Measurements from ENCODE around the gene SCN4A. TPM values are rescaled to one million over a fixed set of nuclear protein-coding genes. Genes with fewer than 3 reads are reported as not detected.

Gene SCN4A
- total RNA-seq, 1 donor from 2014 or later: 0.18 TPM

DNA sequence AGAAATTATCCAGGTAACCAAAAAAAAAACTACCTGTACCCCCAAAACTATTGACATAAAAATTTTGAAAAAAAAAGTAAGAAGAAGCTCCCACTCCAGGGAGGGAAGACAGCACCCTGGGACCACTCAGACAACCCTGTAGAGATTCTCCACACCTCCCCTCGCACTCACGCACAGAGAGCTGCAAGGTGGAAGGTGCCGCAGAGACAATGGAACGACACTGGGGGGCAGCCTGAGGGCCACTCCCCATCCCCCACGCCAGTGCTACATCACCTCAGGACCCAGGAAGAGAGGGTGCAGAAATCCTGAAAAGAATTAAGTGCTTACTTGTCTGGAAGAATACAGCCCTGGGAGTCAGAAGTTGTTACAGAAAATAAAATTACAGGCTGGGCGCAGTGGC lies 35.4 kb downstream of the SCN4A start:
- no peaks in the 10 kb centered on the region for H3K36me3 ChIP-seq
- H3K9me3 ChIP-seq: no peaks in the 10 kb centered on the region
- ATAC-seq (no peak), DNase-seq (no peak)
- TF ChIP-seq, protein P1, sequence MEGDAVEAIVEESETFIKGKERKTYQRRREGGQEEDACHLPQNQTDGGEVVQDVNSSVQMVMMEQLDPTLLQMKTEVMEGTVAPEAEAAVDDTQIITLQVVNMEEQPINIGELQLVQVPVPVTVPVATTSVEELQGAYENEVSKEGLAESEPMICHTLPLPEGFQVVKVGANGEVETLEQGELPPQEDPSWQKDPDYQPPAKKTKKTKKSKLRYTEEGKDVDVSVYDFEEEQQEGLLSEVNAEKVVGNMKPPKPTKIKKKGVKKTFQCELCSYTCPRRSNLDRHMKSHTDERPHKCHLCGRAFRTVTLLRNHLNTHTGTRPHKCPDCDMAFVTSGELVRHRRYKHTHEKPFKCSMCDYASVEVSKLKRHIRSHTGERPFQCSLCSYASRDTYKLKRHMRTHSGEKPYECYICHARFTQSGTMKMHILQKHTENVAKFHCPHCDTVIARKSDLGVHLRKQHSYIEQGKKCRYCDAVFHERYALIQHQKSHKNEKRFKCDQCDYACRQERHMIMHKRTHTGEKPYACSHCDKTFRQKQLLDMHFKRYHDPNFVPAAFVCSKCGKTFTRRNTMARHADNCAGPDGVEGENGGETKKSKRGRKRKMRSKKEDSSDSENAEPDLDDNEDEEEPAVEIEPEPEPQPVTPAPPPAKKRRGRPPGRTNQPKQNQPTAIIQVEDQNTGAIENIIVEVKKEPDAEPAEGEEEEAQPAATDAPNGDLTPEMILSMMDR (IDR thresholded peaks at IDR 0.05): no peak
- H3K27ac ChIP-seq: no peak overlapping the region
- intact Hi-C loops (cut with DNase I): no loop called here
- H3K4me3 ChIP-seq: no peak overlapping the region
- peaks cover 2% of the 10 kb centered on the region for H3K4me1 ChIP-seq
- H3K27me3 ChIP-seq (ENCODE audit: low read depth): no peaks in the 10 kb centered on the region

DNA sequence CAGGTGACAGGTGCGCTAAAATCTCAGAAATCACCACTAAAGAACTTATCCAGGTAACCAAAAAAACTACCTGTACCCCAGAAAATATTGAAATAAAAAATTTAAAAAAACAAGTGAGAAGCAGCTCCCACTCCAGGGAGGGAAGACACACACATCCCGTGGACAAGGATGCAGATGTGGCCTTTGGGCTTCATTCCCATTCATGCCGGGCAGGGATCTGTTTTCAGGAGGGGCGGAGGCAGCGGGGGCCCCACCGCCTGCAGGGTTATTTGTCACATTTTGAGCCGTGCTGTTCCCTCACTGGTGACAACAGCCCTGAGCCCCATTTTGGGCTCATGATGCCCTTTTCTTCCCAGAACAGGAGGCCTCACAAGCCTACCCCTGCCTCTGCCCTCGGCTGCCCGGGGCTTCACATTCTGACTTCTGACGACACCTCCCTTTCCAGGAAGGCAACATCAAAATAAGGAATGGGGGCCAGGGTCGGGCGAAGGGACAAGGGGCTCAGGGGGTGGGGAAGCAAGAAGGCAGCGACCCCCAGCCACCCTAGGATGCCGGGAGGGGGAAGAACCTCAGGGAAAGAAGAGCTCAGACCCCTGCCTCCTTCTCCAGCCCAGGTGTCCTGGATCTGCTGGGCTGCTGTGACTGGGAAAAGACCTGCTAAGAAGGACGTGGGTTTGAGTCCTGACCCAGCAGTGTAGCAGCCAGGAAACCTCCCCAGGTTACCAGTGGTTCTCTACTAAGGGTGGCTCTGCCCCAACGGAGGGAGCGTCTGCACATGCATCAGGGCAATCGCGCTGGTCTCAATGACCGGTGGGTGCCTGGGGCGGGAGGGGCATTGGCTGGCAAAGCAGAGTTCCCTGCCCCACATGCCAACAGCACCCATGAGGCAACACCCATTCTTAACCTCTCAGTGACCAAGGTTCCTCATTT lies 38.3 kb downstream of the SCN4A start:
- ATAC-seq (no peak), DNase-seq (no peak)
- Histone ChIP-seq H3K27me3 (ENCODE audit: low read depth) (no peaks in the 10 kb centered on the region), H3K4me3 (no peak overlapping the region), H3K36me3 (no peaks in the 10 kb centered on the region), H3K27ac (no peak overlapping the region), H3K9me3 (no peaks in the 10 kb centered on the region), H3K4me1 (peaks cover 20% of the 10 kb centered on the region)
- intact Hi-C loops (cut with DNase I): no loop called here
- TF ChIP-seq, protein P1 (IDR thresholded peaks at IDR 0.05): no peak

DNA sequence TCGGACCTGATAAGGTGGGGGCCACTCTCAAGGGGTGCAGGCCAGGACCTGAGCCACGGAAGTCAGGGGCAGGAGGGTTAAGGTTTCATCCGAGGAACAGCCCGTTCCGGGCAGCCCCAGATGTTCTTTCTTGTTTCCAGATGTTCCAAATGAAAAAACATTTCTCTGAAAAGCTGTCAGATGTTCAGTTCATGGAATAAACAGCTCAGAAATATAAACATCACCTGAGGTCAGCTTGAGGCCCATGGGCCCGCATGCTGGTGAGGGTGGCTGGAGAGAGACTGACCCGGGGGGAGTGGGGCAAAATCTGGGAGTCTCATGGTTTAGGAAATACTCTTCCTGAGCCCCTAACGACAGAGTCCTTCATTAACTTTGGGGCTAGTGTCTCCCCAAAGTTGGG lies 39.1 kb downstream of the SCN4A start:
- no peaks in the 10 kb centered on the region for H3K36me3 ChIP-seq
- TF ChIP-seq, protein P1 (IDR thresholded peaks at IDR 0.05): no peak
- ATAC-seq (no peak), DNase-seq (no peak)
- peaks cover 20% of the 10 kb centered on the region for H3K4me1 ChIP-seq
- H3K27ac ChIP-seq: no peak overlapping the region
- H3K9me3 ChIP-seq: no peaks in the 10 kb centered on the region
- no peak overlapping the region for H3K4me3 ChIP-seq
- no peaks in the 10 kb centered on the region for H3K27me3 ChIP-seq (ENCODE audit: low read depth)
- intact Hi-C loops (cut with DNase I): no loop called here

DNA sequence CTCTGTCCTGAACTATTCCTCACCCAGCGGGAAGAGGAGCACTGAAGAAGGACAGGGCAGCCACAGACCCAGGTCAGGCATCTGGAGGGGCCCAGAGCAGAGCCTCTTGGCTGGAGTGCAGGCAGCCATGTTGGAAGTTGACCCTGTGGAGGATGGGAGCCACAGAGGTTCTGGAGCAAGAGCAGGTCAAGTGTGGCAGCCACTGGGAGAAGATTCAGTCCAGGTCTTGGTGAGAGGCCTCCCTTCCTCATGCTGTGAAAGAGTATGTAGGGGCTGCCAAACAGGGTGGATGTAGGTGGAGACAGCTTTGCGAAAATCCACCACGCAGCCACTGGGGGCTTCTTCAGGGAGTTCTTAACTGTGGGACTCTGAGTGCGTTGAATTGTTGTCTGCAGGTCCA lies 40.0 kb downstream of the SCN4A start:
- intact Hi-C loops (cut with DNase I): no loop called here
- ATAC-seq (no peak), DNase-seq (no peak)
- no peaks in the 10 kb centered on the region for H3K27me3 ChIP-seq (ENCODE audit: low read depth)
- TF ChIP-seq, protein P1 (IDR thresholded peaks at IDR 0.05): no peak
- H3K4me1 ChIP-seq: peaks cover 20% of the 10 kb centered on the region
- no peaks in the 10 kb centered on the region for H3K9me3 ChIP-seq
- no peak overlapping the region for H3K27ac ChIP-seq
- H3K36me3 ChIP-seq: no peaks in the 10 kb centered on the region
- H3K4me3 ChIP-seq: no peak overlapping the region

DNA sequence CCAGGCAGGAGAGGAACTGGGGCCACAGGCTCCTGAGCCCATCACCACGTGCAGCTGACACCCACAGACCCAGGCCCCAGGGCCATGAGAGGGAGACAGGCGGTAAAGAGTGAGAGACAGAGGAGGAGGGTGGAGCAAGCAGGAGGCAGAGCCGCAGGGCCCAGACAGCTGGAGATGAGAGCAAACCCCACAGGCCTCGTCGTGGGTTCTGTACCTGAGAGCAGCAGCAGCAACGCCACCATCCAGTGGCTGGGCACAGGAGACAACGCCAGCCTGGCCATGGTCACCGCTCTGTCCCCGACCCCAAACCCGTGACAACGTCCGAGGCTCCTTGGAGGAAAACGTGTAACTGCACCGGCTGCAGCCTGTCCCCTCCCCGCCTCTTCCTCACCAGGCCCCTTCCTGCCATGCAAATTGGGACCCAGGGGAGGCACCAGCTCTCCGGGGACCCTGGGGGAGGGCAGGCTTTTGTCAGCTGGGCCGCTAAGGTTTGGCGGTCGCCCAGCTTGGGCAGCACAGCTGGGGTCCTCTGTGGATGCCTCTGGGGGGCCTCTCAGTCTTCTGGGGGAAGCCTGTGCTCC lies 40.6 kb downstream of the SCN4A start, which contains the start of gene CD79B:
CD79B (minus strand) TSS at position 351 of the 581 bp plus-strand sequence; CDS start at position 281, 70 bp downstream.
- ATAC-seq (peak in 1 of 2 donors; percentile 8), DNase-seq (no peak)
- TF ChIP-seq, protein P1 (IDR thresholded peaks at IDR 0.05): no peak
- no peaks in the 10 kb centered on the region for H3K9me3 ChIP-seq
- peak within 1 kb of the TSS; percentile 67 for H3K27ac ChIP-seq
- intact Hi-C loops (cut with DNase I): no loop called here
- no peaks in the 10 kb centered on the region for H3K27me3 ChIP-seq (ENCODE audit: low read depth)
- peaks cover 20% of the 10 kb centered on the region for H3K4me1 ChIP-seq
- H3K4me3 ChIP-seq: peak within 1 kb of the TSS; percentile 33
- H3K36me3 ChIP-seq: no peaks in the 10 kb centered on the region

Measured in lower lobe of right lung (tissue), 2 donors.